ENCODE data around the gene CD27. TPM values are rescaled to one million over a fixed set of nuclear protein-coding genes. Genes with fewer than 3 reads are reported as not detected.

CD27 gene
- 1 to 10 TPM in 2 of 9 donors, under 1 TPM in 6, not detected in 1; 0.11 to 8.9 (median 0.54) TPM for total RNA-seq
- 1 to 10 TPM in 2 of 3 donors, under 1 TPM in 1; 0.77 to 2.1 (median 1.1) TPM for polyA plus RNA-seq
- long read RNA-seq, donor 1: 0 reads
- long read RNA-seq, donor 2: 0 reads
- long read RNA-seq, donor 3, partial matches to known transcripts: 18 of 18 reads
- long read RNA-seq, donor 3, other reads (novel, unspliced or antisense): 0 of 18 reads
- long read RNA-seq, donor 4, partial matches to known transcripts: 0 of 2 reads
- long read RNA-seq, donor 4, other reads (novel, unspliced or antisense): 0 of 2 reads
- long read RNA-seq, donor 5, partial matches to known transcripts: 0 of 2 reads
- long read RNA-seq, donor 5, other reads (novel, unspliced or antisense): 0 of 2 reads
- long read RNA-seq, donor 6, partial matches to known transcripts: 0 of 1 reads
- long read RNA-seq, donor 6, other reads (novel, unspliced or antisense): 0 of 1 reads
- long read RNA-seq, donor 7: 0 reads
- long read RNA-seq, donor 8, partial matches to known transcripts: 19 of 19 reads
- long read RNA-seq, donor 8, other reads (novel, unspliced or antisense): 0 of 19 reads
- long read RNA-seq, donor 9: 0 reads
- long read RNA-seq, donor 10: 0 reads

GRCh38 chr12:6444704-6445688 lies at the start of gene CD27:
CD27 (plus strand) TSS chr12:6444955; CDS start chr12:6445096, 141 bp downstream.
- peaks cover 0 to 3% of the 10 kb centered on the region in 2 donors for H3K4me1 ChIP-seq (replicated peaks in 1 of 2)
- 86 to 93% (median 86%) methylated on average over 15 to 16 of the region's 16 CpGs for WGBS, 4 donors
- H3K36me3 ChIP-seq (replicated peaks in 1 of 2): peaks cover 0 to 7% of the 10 kb centered on the region in 2 donors
- no peaks in the 10 kb centered on the region for H3K27me3 ChIP-seq
- H3K4me3 ChIP-seq: no peak within 1 kb of the TSS
- no peak within 1 kb of the TSS for H3K27ac ChIP-seq
- H3K9me3 ChIP-seq (replicated peaks in 1 of 3): no peaks in the 10 kb centered on the region
- intact Hi-C loops (cut with DNase I): no loop called here
- DNase-seq: peak in 2 of 7 donors; percentile 8 to 37
- no peak for TF ChIP-seq CTCF (IDR thresholded peaks at IDR 0.05)

- H3K27ac ChIP-seq: no peak overlapping the region
Observed at GRCh38 chr12:6396031-6396430, 48.7 kb upstream of the CD27 start.

GRCh38 chr12:6399884-6400644 lies 44.7 kb upstream of the CD27 start:
- Histone ChIP-seq H3K4me1 (replicated peaks in 1 of 2) (no peaks in the 10 kb centered on the region), H3K9me3 (replicated peaks in 1 of 3) (no peaks in the 10 kb centered on the region), H3K4me3 (no peak overlapping the region), H3K36me3 (replicated peaks in 1 of 2) (no peaks in the 10 kb centered on the region), H3K27ac (no peak overlapping the region), H3K27me3 (no peaks in the 10 kb centered on the region)
- intact Hi-C loops (cut with DNase I): no loop called here
- DNase-seq: no peak
- 88 to 94% (median 91%) methylated on average over 7 of the region's 7 CpGs for WGBS, 4 donors
- TF ChIP-seq POLR2A (IDR thresholded peaks at IDR 0.05) (no peak), CTCF (IDR thresholded peaks at IDR 0.05) (no peak)

More at GRCh38 chr12:6396031-6396430, 48.7 kb upstream of the CD27 start:
- no peaks in the 10 kb centered on the region for H3K27me3 ChIP-seq
- no peak for DNase-seq
- intact Hi-C loops (cut with DNase I): no loop called here
- no peaks in the 10 kb centered on the region for H3K9me3 ChIP-seq (replicated peaks in 1 of 3)
- H3K4me3 ChIP-seq: no peak overlapping the region
- no peak for TF ChIP-seq CTCF (IDR thresholded peaks at IDR 0.05)
- no peak for TF ChIP-seq POLR2A (IDR thresholded peaks at IDR 0.05)
- H3K36me3 ChIP-seq (replicated peaks in 1 of 2): peaks cover 0 to 8% of the 10 kb centered on the region in 2 donors
- WGBS, 4 donors: 82 to 96% (median 88%) methylated on average over 2 of the region's 2 CpGs
- H3K4me1 ChIP-seq (replicated peaks in 1 of 2): peaks cover 7 to 9% of the 10 kb centered on the region in 2 donors

Data from adrenal gland (tissue), 19 donors.